ENCODE measurements around the gene SCRN2.

The SCRN2 gene

GRCh38 chr17:47808830-47809480, 32.1 kb downstream of the SCRN2 start:
- no peak for DNase-seq (ENCODE audit: low read depth)
- H3K4me3 ChIP-seq (ENCODE audit: low read length), result no peak overlapping the region
- TF ChIP-seq, protein P1, sequence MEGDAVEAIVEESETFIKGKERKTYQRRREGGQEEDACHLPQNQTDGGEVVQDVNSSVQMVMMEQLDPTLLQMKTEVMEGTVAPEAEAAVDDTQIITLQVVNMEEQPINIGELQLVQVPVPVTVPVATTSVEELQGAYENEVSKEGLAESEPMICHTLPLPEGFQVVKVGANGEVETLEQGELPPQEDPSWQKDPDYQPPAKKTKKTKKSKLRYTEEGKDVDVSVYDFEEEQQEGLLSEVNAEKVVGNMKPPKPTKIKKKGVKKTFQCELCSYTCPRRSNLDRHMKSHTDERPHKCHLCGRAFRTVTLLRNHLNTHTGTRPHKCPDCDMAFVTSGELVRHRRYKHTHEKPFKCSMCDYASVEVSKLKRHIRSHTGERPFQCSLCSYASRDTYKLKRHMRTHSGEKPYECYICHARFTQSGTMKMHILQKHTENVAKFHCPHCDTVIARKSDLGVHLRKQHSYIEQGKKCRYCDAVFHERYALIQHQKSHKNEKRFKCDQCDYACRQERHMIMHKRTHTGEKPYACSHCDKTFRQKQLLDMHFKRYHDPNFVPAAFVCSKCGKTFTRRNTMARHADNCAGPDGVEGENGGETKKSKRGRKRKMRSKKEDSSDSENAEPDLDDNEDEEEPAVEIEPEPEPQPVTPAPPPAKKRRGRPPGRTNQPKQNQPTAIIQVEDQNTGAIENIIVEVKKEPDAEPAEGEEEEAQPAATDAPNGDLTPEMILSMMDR (conservative IDR thresholded peaks at IDR 0.05; ENCODE audit: low read depth, low read length), result no peak

DNA sequence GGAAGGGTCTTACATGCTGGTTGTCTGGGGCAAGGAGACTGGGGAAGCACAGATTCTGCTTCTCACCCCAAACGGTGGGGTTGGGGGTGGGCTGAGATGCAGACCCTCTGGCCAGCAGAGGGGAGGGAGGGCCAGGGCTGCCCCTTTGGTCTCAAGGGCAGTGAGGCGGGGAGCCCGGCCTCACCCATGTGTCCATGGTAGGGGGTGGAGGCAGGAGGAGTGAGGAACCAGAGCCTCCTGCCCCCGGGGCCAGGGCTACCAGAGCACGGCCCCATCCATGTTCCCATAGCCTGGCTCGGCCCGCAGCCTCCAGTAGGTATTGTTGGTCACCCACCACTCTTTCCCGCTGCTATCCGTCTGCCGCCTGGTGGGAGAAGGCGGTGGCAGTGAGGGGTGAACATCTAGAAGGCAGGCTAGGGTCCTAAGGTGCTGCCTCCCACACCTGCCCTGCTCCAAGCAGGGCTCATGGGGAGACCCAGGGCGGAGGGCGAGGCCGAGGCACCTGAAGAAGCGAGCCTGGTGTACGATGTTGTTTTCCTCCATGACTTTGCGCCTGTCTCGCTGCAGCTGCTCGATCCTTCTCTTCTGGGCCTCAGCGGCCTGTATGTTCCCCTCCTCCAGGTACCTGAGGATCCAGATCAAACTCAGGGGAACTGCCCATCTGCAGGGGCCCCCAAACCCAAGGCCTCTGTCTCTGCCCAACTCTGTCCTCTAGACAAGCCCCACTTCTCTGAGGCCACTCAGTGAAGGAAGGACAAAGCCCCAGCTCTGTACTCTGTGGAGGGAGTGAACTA, 32.8 kb downstream of the SCRN2 start:
- TF ChIP-seq, protein P1 (conservative IDR thresholded peaks at IDR 0.05; ENCODE audit: low read depth, low read length), result no peak
- no peak for DNase-seq (ENCODE audit: low read depth)
- H3K4me3 ChIP-seq (ENCODE audit: low read length), result no peak overlapping the region

DNA sequence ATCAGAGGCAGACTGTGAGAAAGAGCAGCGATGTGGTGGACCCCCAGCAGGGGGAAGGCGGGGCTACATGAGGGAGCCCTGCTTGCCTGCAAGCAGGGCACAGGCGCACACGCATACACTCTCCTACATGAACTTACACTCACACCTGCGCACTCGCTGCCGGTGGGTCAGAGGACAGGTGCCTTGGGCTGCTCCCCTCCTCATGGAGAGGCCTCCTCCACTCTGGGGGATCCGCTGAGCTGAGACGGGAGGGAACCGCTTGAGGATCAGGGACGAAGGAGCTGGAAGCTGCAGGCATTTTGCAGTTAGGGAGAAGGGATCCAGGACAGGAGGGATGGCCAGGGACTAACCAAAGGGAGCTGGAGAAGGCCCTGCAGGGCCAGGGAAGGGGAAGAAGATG, 33.7 kb downstream of the SCRN2 start:
- H3K4me3 ChIP-seq (ENCODE audit: low read length), result no peak overlapping the region
- TF ChIP-seq, protein P1 (conservative IDR thresholded peaks at IDR 0.05; ENCODE audit: low read depth, low read length), result no peak
- no peak for DNase-seq (ENCODE audit: low read depth)

GRCh38 chr17:47806913-47807255, 34.2 kb downstream of the SCRN2 start:
- no peak overlapping the region for H3K4me3 ChIP-seq (ENCODE audit: low read length)
- TF ChIP-seq, protein P1 (conservative IDR thresholded peaks at IDR 0.05; ENCODE audit: low read depth, low read length), result no peak
- DNase-seq (ENCODE audit: low read depth), result no peak

- H3K4me3 ChIP-seq (ENCODE audit: low read length), result no peak overlapping the region
- TF ChIP-seq, protein P1 (conservative IDR thresholded peaks at IDR 0.05; ENCODE audit: low read depth, low read length), result no peak
- DNase-seq (ENCODE audit: low read depth), result no peak
Measured at GRCh38 chr17:47806026-47806912, 34.8 kb downstream of the SCRN2 start.

GRCh38 chr17:47804461-47804860, 36.6 kb downstream of the SCRN2 start:
- TF ChIP-seq, protein P1 (conservative IDR thresholded peaks at IDR 0.05; ENCODE audit: low read depth, low read length), result no peak
- H3K4me3 ChIP-seq (ENCODE audit: low read length), result no peak overlapping the region
- no peak for DNase-seq (ENCODE audit: low read depth)

All from retinal pigment epithelial cell (primary cell).